Smooth muscle cell (in vitro differentiated cells): ENCODE data around the gene CCDC88C. TPM values are rescaled to one million over a fixed set of nuclear protein-coding genes. Genes with fewer than 3 reads are reported as not detected.
A peak's percentile ranks its signal among the peaks of the same experiment; 100 is the strongest.

ENCODE experiments used
- DNase-seq: peaks from one replicate; lab custom pipeline; 2025; ENCODE audit not compliant: unreplicated experiment; lab: John Stamatoyannopoulos, UW
- H2AFZ ChIP-seq: fragments of 200-600 bp; sonication (generic); 2 replicates; pipeline ENCODE4 v1.6.0; 2016; ENCODE audit warnings: antibody characterized with exemption, low read depth, mild to moderate bottlenecking
- H3F3A ChIP-seq: fragments of 200-600 bp; sonication (generic); 2 replicates; pipeline ENCODE4 v1.6.0; 2017; ENCODE audit warnings: antibody characterized with exemption, low read depth
- H3K27ac ChIP-seq: fragments of 200-600 bp; sonication (generic); 2 replicates; pipeline ENCODE4 v1.5.1; 2016; ENCODE audit warnings: low read depth, mild to moderate bottlenecking
- H3K27me3 ChIP-seq: fragments of 200-600 bp; sonication (generic); 2 replicates; pipeline ENCODE4 v1.6.1; 2016; ENCODE audit warnings: low read depth, mild to moderate bottlenecking
- H3K36me3 ChIP-seq: fragments of 200-600 bp; sonication (generic); 2 replicates; pipeline ENCODE4 v1.5.1; 2016; ENCODE audit warnings: low read depth
- H3K4me1 ChIP-seq: fragments of 200-600 bp; sonication (generic); 2 replicates; pipeline ENCODE4 v1.5.1; 2016; ENCODE audit warnings: low read depth
- H3K4me2 ChIP-seq: fragments of 200-600 bp; sonication (generic); 2 replicates; pipeline ENCODE4 v1.6.0; 2016; ENCODE audit warnings: mild to moderate bottlenecking
- H3K4me3 ChIP-seq: fragments of 200-600 bp; sonication (generic); 2 replicates; pipeline ENCODE4 v1.5.1; 2016; ENCODE audit warnings: mild to moderate bottlenecking
- H3K79me2 ChIP-seq: fragments of 200-600 bp; sonication (generic); 2 replicates; pipeline ENCODE4 v1.6.0; 2016; ENCODE audit warnings: low read depth, mild to moderate bottlenecking
- H3K9ac ChIP-seq: fragments of 200-600 bp; sonication (generic); 2 replicates; pipeline ENCODE4 v1.6.0; 2016; ENCODE audit warnings: low read depth
- H3K9me3 ChIP-seq: fragments of 200-600 bp; sonication (generic); replicated peaks from 2 replicates; pipeline ENCODE4 v1.5.1; 2016; ENCODE audit warnings: low read depth
- H4K20me1 ChIP-seq: fragments of 200-600 bp; sonication (generic); 2 replicates; pipeline ENCODE4 v1.6.0; 2016; ENCODE audit warnings: low read depth
- CTCF ChIP-seq: fragments of 200-600 bp; sonication (generic); IDR thresholded peaks from 2 replicates; pipeline ENCODE4 v1.5.1; 2017; ENCODE audit warnings: borderline replicate concordance, mild to moderate bottlenecking, antibody characterized with exemption; ENCODE audit not compliant: insufficient read depth, poor library complexity, severe bottlenecking
- WGBS: methylation state at CpG from one replicate; pipeline ENCODE4 v1.1.7; 2016; ENCODE audit warnings: low lambda C conversion rate; 5-methylcytosine and 5-hydroxymethylcytosine counted together
- polyA plus RNA-seq: library from polyadenylated mRNA; unstranded; fragments of >200 nt; fragmentation: Nextera tagmentation; extraction: Ambion mirVana; gene quantifications from 2 replicates; pipeline ENCODE4 v1.2.1, GENCODE V29; 2016
- total RNA-seq: library from RNA; depleted of rRNA; stranded (reverse); fragments of >200 nt; gene quantifications from 2 replicates; pipeline ENCODE4 v1.2.3, GENCODE V29; 2014

Gene CCDC88C
- total and polyA plus RNA-seq, 2 experiments from 2014 or later = 1.1 TPM; not detected in 1

DNA sequence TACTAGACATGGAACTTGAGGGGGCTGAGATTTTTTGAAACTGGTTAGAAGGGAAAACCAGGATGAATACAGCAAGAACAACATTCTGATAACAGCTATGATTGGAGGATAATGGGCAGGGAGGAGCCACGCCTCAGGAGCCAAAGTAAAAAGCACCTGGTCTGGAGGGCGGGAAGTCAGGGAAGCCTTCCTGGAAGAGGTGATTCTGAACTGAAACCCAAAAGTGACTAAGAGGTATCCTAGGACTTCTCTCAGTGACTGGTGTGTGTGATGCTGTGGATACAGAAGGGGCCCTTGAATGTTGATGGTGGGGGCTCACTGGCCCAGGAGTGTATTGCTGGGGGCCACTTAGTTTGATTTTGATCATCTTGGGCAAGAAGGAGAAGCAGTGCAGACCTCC lies 154.3 kb downstream of the CCDC88C start:
- Histone ChIP-seq H3K79me2 (no peaks in the 10 kb centered on the region), H3K9me3 (no peaks in the 10 kb centered on the region), H3K4me1 (peaks cover 3% of the 10 kb centered on the region)

DNA sequence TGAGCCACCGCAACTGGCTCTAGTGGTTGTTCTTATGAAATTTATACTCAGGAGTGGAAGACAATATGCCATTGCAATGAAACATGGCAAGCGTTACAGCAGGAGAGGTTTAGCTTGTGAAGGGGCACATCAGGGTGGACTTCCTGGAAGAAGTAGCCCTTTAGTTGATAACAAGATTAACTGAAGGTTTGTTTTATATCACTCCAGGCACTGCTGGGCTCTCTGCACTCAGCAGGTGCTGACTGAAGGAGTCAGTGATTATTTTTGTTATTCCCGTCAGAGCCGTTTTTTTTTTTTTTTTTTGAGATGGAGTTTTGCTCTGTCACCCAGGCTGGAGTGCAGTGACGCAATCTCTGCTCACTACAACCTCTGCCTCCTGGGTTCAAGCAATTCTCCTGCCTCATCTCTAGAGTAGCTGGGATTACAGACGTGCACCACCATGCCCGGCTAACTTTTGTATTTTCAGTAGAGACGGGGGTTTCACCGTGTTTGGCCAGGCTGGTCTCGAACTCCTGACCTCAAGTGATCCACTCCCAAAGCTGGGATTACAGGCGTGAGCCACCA lies 155.6 kb downstream of the CCDC88C start:
- DNase-seq = no peak
- Histone ChIP-seq H3K79me2 (no peaks in the 10 kb centered on the region), H3K4me3 (no peak overlapping the region), H3K9me3 (no peaks in the 10 kb centered on the region), H3K27ac (no peak overlapping the region), H3K4me2 (no peak overlapping the region), H3K9ac (no peak overlapping the region), H3F3A (peaks cover 7% of the 10 kb centered on the region), H4K20me1 (no peaks in the 10 kb centered on the region), H2AFZ (no peak overlapping the region), H3K36me3 (no peaks in the 10 kb centered on the region), H3K4me1 (peaks cover 3% of the 10 kb centered on the region), H3K27me3 (peaks cover 25% of the 10 kb centered on the region)
- WGBS = 92% methylated on average over 11 of the region's 11 CpGs
- no peak for TF ChIP-seq CTCF

More for the DNA sequence above, 154.3 kb downstream of the CCDC88C start:
- H2AFZ ChIP-seq = no peak overlapping the region
- H3F3A ChIP-seq = peaks cover 5% of the 10 kb centered on the region
- no peaks in the 10 kb centered on the region for H3K36me3 ChIP-seq
- no peak for DNase-seq
- no peak overlapping the region for H3K4me3 ChIP-seq
- no peak overlapping the region for H3K27ac ChIP-seq
- 92% methylated on average over 2 of the region's 2 CpGs for WGBS
- no peak overlapping the region for H3K9ac ChIP-seq
- H3K4me2 ChIP-seq = no peak overlapping the region
- no peak for TF ChIP-seq CTCF
- peaks cover 25% of the 10 kb centered on the region for H3K27me3 ChIP-seq
- no peaks in the 10 kb centered on the region for H4K20me1 ChIP-seq

DNA sequence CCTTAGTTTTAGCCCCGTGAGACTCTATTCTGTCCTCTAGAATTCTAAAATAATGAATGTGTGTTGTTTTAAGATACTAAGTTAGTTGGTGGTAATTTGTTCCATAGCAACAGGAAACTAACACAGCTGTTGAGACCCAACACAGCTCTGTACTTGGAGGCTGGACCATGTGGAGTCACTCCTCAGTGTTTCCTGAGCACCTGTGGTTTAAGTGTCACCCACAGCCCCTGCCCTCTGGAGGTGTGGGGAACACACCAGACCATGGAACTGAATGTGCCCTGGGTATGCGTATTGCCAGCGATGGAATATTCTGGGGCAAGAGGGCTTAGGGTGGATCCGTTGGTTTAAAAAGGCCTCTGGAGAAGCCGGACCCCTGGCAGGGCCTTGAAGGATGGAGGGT lies 156.5 kb downstream of the CCDC88C start:
- H3K9ac ChIP-seq = no peak overlapping the region
- no peak for TF ChIP-seq CTCF
- 94% methylated on average over 5 of the region's 5 CpGs for WGBS
- peaks cover 25% of the 10 kb centered on the region for H3K27me3 ChIP-seq
- peaks cover 16% of the 10 kb centered on the region for H3F3A ChIP-seq
- H3K4me2 ChIP-seq = no peak overlapping the region
- H3K36me3 ChIP-seq = no peaks in the 10 kb centered on the region
- DNase-seq = no peak
- H3K79me2 ChIP-seq = no peaks in the 10 kb centered on the region
- no peak overlapping the region for H2AFZ ChIP-seq
- H3K4me1 ChIP-seq = peaks cover 3% of the 10 kb centered on the region
- H3K27ac ChIP-seq = no peak overlapping the region
- H3K4me3 ChIP-seq = no peak overlapping the region
- H3K9me3 ChIP-seq = no peaks in the 10 kb centered on the region
- H4K20me1 ChIP-seq = no peaks in the 10 kb centered on the region

- Histone ChIP-seq H3K4me1 (no peaks in the 10 kb centered on the region), H4K20me1 (no peaks in the 10 kb centered on the region), H3K27ac (peak overlapping the region; percentile 74), H3K4me2 (no peak overlapping the region), H3K79me2 (no peaks in the 10 kb centered on the region), H3K4me3 (no peak overlapping the region), H3K36me3 (no peaks in the 10 kb centered on the region), H3K9ac (no peak overlapping the region), H3F3A (peaks cover 19% of the 10 kb centered on the region), H3K9me3 (no peaks in the 10 kb centered on the region), H3K27me3 (peaks cover 10% of the 10 kb centered on the region), H2AFZ (no peak overlapping the region)
- 95% methylated on average over 3 of the region's 3 CpGs for WGBS
- no peak for DNase-seq
- no peak for TF ChIP-seq CTCF
Observed at GRCh38 chr14:91258876-91259275, 158.7 kb downstream of the CCDC88C start.
